HUES6 (cell line): Measurements from ENCODE around the gene ARID2.

Experiments used
- H3K27ac ChIP-seq: 2 replicates; pipeline ENCODE4 v1.7.0; 2013; ENCODE audit warnings: low read depth, mild to moderate bottlenecking, low read length, inconsistent platforms
- H3K27me3 ChIP-seq: 2 replicates; pipeline ENCODE4 v1.6.1; 2013; ENCODE audit warnings: low read length; ENCODE audit not compliant: control insufficient read depth, insufficient read depth
- H3K36me3 ChIP-seq: 2 replicates; pipeline ENCODE4 v1.6.1; 2013; ENCODE audit warnings: low read length; ENCODE audit not compliant: control insufficient read depth, insufficient read depth
- H3K4me1 ChIP-seq: 2 replicates; pipeline ENCODE4 v1.6.1; 2013; ENCODE audit warnings: low read length; ENCODE audit not compliant: control insufficient read depth, insufficient read depth
- H3K4me3 ChIP-seq: 2 replicates; pipeline ENCODE4 v1.5.1; 2013; ENCODE audit warnings: low read depth, low read length
- H3K9ac ChIP-seq: one replicate; pipeline ENCODE4 v1.6.1; 2013; ENCODE audit warnings: mild to moderate bottlenecking, low read length
- H3K9me3 ChIP-seq: 2 replicates; pipeline ENCODE4 v1.6.1; 2013; ENCODE audit warnings: low read depth, low read length; ENCODE audit not compliant: control insufficient read depth, insufficient read depth

ARID2 gene

GRCh38 chr12:45852508-45852907, 123.0 kb downstream of the ARID2 start:
- no peak overlapping the region for H3K9ac ChIP-seq
- H3K27ac ChIP-seq = no peak overlapping the region
- H3K4me3 ChIP-seq = no peak overlapping the region
- H3K9me3 ChIP-seq = no peaks in the 10 kb centered on the region
- no peaks in the 10 kb centered on the region for H3K27me3 ChIP-seq
- peaks cover 66% of the 10 kb centered on the region for H3K36me3 ChIP-seq
- no peaks in the 10 kb centered on the region for H3K4me1 ChIP-seq

GRCh38 chr12:45853550-45853949, 124.0 kb downstream of the ARID2 start:
- Histone ChIP-seq H3K36me3 (peaks cover 65% of the 10 kb centered on the region), H3K4me3 (no peak overlapping the region)

GRCh38 chr12:45863332-45863731, 133.8 kb downstream of the ARID2 start:
- Histone ChIP-seq H3K27ac (no peak overlapping the region), H3K4me1 (no peaks in the 10 kb centered on the region), H3K9me3 (no peaks in the 10 kb centered on the region), H3K9ac (no peak overlapping the region), H3K27me3 (no peaks in the 10 kb centered on the region), H3K36me3 (peaks cover 48% of the 10 kb centered on the region), H3K4me3 (no peak overlapping the region)

More at GRCh38 chr12:45853550-45853949, 124.0 kb downstream of the ARID2 start:
- H3K4me1 ChIP-seq = no peaks in the 10 kb centered on the region
- no peaks in the 10 kb centered on the region for H3K27me3 ChIP-seq
- H3K27ac ChIP-seq = no peak overlapping the region
- no peak overlapping the region for H3K9ac ChIP-seq
- no peaks in the 10 kb centered on the region for H3K9me3 ChIP-seq

DNA sequence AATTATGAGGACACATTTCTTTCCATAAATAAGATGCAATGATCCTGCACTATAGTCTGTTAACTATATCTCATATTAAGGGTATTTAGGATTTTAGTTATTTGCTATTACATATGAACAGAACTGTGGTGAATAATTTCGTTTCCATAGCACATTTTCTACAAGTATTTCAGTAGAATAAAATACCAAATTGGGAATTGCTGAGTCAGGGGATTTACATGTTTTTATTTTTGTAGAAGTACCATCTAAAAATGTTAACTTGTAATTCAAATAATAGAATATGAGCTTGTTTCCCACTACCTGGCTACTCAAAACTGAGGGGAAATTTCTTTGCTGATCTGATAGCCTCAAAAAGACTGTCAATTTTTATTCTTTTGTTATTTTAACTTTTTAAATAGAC, 136.8 kb downstream of the ARID2 start:
- no peak overlapping the region for H3K4me3 ChIP-seq
- no peaks in the 10 kb centered on the region for H3K27me3 ChIP-seq
- H3K27ac ChIP-seq = no peak overlapping the region
- H3K4me1 ChIP-seq = no peaks in the 10 kb centered on the region
- H3K9ac ChIP-seq = no peak overlapping the region
- no peaks in the 10 kb centered on the region for H3K9me3 ChIP-seq
- peaks cover 43% of the 10 kb centered on the region for H3K36me3 ChIP-seq

- Histone ChIP-seq H3K27me3 (no peaks in the 10 kb centered on the region), H3K4me1 (no peaks in the 10 kb centered on the region), H3K9me3 (no peaks in the 10 kb centered on the region), H3K9ac (no peak overlapping the region), H3K36me3 (peaks cover 50% of the 10 kb centered on the region), H3K4me3 (no peak overlapping the region), H3K27ac (no peak overlapping the region)
Observed at GRCh38 chr12:45872446-45872845, 142.9 kb downstream of the ARID2 start.

GRCh38 chr12:45877069-45877468, 147.6 kb downstream of the ARID2 start:
- Histone ChIP-seq H3K27ac (no peak overlapping the region), H3K4me1 (peaks cover 6% of the 10 kb centered on the region; the same call in 1 of the 2 replicates), H3K9ac (no peak overlapping the region), H3K4me3 (no peak overlapping the region), H3K27me3 (no peaks in the 10 kb centered on the region), H3K36me3 (peaks cover 44% of the 10 kb centered on the region), H3K9me3 (no peaks in the 10 kb centered on the region)

GRCh38 chr12:45878630-45879255, 149.2 kb downstream of the ARID2 start:
- H3K9ac ChIP-seq = no peak overlapping the region
- H3K9me3 ChIP-seq = no peaks in the 10 kb centered on the region
- no peak overlapping the region for H3K27ac ChIP-seq
- H3K4me1 ChIP-seq = peaks cover 6% of the 10 kb centered on the region; the same call in 1 of the 2 replicates
- H3K36me3 ChIP-seq = peaks cover 32% of the 10 kb centered on the region
- no peaks in the 10 kb centered on the region for H3K27me3 ChIP-seq
- no peak overlapping the region for H3K4me3 ChIP-seq

GRCh38 chr12:45879363-45879895, 149.9 kb downstream of the ARID2 start:
- H3K9me3 ChIP-seq = no peaks in the 10 kb centered on the region
- no peak overlapping the region for H3K9ac ChIP-seq
- H3K27ac ChIP-seq = no peak overlapping the region
- H3K27me3 ChIP-seq = no peaks in the 10 kb centered on the region
- no peak overlapping the region for H3K4me3 ChIP-seq
- H3K36me3 ChIP-seq = peaks cover 28% of the 10 kb centered on the region
- peaks cover 6% of the 10 kb centered on the region; the same call in 1 of the 2 replicates for H3K4me1 ChIP-seq

- Histone ChIP-seq H3K4me1 (peaks cover 6% of the 10 kb centered on the region; the same call in 1 of the 2 replicates), H3K9ac (no peak overlapping the region), H3K27me3 (no peaks in the 10 kb centered on the region), H3K4me3 (no peak overlapping the region), H3K9me3 (peaks cover 3% of the 10 kb centered on the region; the same call in 1 of the 2 replicates), H3K27ac (no peak overlapping the region), H3K36me3 (peaks cover 28% of the 10 kb centered on the region)
Observed at GRCh38 chr12:45880533-45880932, 151.0 kb downstream of the ARID2 start.

GRCh38 chr12:45883187-45883586, 153.7 kb downstream of the ARID2 start:
- Histone ChIP-seq H3K36me3 (peaks cover 30% of the 10 kb centered on the region), H3K4me1 (peaks cover 21% of the 10 kb centered on the region), H3K9ac (no peak overlapping the region), H3K4me3 (no peak overlapping the region), H3K9me3 (peaks cover 5% of the 10 kb centered on the region; the same call in 1 of the 2 replicates), H3K27me3 (no peaks in the 10 kb centered on the region), H3K27ac (no peak overlapping the region)

GRCh38 chr12:45886685-45887084, 157.2 kb downstream of the ARID2 start:
- Histone ChIP-seq H3K27me3 (no peaks in the 10 kb centered on the region), H3K36me3 (peaks cover 31% of the 10 kb centered on the region), H3K9me3 (peaks cover 5% of the 10 kb centered on the region; the same call in 1 of the 2 replicates), H3K27ac (no peak overlapping the region), H3K4me3 (no peak overlapping the region), H3K4me1 (peaks cover 15% of the 10 kb centered on the region), H3K9ac (no peak overlapping the region)
